HG03060 (cell line): ENCODE measurements around the gene STPG4.
"Not testable (repeated sequence)": the region's sequence is repeated elsewhere in the genome, so short reads cannot be mapped to it uniquely, and the experiment has no call there.

Source experiments
- ATAC-seq: cut with Tn5 transposase; IDR thresholded peaks from one replicate; pipeline ENCODE4 v1.9.1; 2021; ENCODE audit warnings: low read depth, moderate number of reproducible peaks; ENCODE audit not compliant: unreplicated experiment

Gene STPG4

DNA sequence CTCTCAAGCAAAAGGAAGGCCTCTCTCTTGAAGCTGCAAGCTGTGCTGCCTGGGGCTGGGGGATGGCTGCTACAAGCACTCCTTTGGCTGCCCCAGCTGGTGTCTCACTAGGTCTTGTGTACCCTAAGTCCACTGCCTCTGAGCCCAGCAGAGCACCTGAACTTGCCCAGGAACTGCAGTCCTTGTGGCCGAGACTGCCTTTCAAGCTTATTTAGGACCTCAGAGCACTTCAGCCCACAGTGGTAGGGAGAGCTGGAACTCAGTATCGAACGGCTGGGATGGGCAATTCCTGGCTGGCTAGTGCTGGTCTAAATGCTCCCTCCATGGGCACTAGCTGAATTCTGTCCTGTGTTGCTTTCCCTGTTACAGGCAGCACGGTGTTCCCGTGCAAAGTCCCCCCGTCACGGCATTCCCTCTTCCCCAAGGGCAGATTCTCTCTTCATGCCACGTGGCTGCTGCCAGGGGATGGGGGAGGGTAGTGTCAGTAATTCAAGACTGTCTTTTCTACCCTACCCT, 25.9 kb downstream of the STPG4 start:
- ATAC-seq = no peak

DNA sequence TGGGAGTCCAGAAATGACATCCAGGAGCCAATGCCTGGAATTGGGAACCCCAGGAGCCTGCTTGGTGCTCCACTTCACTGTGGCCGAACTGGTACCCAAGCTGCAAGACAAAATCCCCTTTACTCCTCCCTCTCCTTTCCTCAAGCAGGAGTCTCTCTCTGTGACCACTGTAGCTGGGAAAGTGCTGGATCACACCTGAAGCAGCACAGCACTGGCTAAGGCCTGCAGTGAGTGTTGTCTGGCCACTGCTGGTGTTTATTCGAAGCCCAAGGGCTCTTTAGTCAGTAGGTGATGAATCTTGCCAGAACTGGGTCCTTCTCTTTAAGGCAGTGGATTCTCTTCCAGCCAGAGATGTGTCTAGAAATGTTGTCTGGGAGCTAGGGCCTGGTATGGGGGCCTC, 26.4 kb downstream of the STPG4 start:
- no peak for ATAC-seq

GRCh38 chr2:47127862-47128543, 27.1 kb downstream of the STPG4 start:
- no peak for ATAC-seq

GRCh38 chr2:47126783-47127182, 28.3 kb downstream of the STPG4 start:
- no peak for ATAC-seq

GRCh38 chr2:47124740-47125139, 30.4 kb downstream of the STPG4 start:
- ATAC-seq = not testable (repeated sequence)

DNA sequence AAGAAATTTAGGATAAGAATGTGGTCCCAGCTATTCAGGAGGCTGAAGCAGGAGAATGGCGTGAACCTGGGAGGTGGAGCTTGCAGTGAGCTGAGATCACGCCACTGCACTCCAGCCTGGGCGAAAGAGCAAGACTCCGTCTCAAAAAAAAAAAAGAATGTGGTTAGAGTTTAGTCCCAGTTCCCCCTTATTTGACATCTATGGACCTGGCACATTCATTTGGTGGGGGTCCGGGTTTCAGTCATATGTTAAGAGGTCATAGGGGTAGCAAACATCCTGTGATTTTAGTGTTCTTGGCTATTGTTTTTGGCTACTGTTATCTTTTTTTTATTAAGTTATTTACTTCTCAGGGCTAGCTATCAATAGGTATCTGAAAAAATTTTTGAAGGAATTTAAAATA, 34.7 kb downstream of the STPG4 start:
- not testable (repeated sequence) for ATAC-seq

GRCh38 chr2:47119001-47119400, 36.1 kb downstream of the STPG4 start:
- ATAC-seq = no peak

GRCh38 chr2:47118581-47118980, 36.5 kb downstream of the STPG4 start:
- ATAC-seq = no peak

DNA sequence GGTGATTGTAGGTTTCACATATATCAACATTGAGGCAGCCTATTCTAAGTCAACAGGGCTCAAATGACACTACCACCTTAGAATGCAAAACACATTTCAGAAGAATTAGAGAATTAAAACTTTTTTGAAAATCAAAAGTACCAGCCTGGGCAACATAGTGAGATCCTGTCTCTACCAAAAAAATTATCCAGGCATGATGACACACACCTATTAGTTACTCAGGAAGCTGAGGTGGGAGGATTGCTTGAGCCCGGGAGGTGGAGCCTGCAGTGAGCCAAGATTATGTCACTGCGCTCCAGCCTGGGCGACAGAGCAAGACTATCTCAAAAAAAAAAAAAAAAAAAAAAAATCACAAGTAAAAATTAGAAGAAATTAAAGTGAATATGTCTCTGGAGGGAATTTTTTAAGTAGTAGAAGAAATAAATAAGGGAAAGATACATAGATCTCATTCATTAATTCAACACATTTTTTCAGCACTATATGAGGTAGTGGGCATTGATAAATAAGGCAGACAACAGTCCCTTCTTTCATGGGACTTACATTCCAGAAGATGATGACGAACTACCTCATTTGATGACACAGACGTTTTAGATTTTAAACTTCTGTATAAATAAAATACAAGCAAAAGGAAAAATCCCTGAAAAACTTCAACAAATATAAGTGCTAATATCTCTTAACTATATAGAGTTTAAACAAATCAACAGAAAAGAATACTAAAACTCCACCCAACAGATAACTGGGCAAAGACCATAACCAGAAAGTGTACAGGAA, 42.3 kb downstream of the STPG4 start:
- no peak for ATAC-seq

- no peak for ATAC-seq
These were observed 45.4 kb downstream of the STPG4 start for GRCh38 chr2:47109680-47110079.

DNA sequence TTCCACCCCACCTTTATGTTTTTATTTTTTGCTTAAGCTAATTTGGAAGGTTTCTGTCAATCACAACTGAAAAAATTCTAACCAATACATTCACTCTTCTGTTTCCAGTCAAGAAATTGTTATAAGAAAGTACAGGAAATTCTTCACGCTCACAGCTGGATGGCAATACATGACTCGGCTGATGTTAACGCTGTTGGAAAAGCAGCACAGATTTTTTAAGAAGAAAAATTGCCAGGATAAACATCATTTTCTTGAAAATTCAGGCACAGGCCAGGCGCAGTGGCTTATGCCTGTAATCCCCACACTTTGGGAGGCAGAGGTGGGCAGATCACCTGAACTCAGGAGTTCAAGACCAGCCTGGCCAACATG, 46.1 kb downstream of the STPG4 start:
- no peak for ATAC-seq

DNA sequence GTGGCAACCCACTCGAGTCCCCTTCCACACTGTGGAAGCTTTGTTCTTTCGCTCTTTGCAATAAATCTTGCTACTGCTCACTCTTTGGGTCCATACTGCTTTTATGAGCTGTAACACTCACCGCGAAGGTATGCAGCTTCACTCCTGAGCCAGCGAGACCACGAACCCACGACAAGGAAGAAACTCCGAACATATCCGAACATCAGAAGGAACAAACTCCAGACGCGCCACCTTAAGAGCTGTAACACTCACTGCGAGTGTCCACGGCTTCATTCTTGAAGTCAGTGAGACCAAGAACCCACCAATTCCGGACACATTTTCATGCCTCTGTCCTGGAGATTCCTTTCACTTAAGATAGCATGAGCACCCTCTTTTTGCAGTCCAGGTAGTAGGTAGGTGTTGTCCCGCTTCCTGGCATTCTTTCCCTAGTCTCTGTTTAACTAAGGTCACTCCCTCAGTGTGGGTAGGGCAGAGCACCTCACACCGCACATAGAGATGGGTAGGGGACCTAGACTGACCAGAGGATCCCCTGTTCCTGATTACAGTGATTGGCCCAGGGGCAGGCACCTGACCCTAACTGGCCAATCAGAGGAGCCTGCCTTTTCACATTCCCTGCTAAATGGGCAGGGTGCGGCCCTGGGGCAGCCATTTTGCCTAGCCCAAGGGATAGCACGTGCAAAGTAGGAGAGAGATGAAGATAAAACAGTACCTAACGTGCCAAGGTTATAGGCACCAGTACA, 46.7 kb downstream of the STPG4 start:
- not testable (repeated sequence) for ATAC-seq

DNA sequence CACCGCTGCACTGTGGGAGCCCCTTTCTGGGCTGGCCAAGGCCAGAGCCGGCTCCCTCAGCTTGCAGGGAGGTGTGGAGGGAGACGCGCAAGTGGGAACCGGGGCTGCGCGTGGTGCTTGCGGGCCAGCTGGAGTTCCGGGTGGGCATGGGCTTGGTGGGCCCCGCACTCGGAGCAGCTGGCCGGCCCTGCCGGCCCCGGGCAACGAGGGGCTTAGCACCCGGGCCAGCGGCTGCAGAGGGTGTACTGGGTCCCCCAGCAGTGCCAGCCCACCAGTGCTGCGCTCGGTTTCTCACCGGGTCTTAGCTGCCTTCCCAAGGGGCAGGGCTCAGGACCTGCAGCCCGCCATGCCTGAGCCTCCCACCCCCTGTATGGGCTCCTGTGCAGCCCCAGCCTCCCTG, 47.9 kb downstream of the STPG4 start:
- ATAC-seq = not testable (repeated sequence)

GRCh38 chr2:47106231-47106630, 48.9 kb downstream of the STPG4 start:
- not testable (repeated sequence) for ATAC-seq

GRCh38 chr2:47099712-47100111, 55.4 kb downstream of the STPG4 start:
- ATAC-seq = not testable (repeated sequence)

GRCh38 chr2:47098953-47099352, 56.2 kb downstream of the STPG4 start:
- no peak for ATAC-seq

GRCh38 chr2:47097563-47097962, 57.5 kb downstream of the STPG4 start:
- no peak for ATAC-seq

DNA sequence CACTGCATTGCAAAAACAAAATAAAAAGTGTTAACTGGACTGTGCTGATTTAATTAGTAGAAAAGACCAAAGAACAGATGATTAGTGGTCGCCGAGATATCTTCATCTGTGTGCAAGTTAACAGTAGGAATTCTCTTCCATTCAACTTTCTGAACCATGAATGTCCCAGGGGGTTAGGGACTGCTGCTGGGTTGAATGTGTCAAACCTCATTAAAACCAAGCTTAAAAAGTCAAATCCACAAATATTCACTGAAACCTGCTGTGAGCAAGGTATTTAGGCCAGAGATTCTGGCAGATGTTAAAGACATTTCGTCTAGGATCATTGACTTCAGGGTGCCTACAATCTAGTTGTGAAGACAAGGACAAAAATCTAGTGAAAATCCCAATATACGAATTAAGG, 58.7 kb downstream of the STPG4 start:
- no peak for ATAC-seq

DNA sequence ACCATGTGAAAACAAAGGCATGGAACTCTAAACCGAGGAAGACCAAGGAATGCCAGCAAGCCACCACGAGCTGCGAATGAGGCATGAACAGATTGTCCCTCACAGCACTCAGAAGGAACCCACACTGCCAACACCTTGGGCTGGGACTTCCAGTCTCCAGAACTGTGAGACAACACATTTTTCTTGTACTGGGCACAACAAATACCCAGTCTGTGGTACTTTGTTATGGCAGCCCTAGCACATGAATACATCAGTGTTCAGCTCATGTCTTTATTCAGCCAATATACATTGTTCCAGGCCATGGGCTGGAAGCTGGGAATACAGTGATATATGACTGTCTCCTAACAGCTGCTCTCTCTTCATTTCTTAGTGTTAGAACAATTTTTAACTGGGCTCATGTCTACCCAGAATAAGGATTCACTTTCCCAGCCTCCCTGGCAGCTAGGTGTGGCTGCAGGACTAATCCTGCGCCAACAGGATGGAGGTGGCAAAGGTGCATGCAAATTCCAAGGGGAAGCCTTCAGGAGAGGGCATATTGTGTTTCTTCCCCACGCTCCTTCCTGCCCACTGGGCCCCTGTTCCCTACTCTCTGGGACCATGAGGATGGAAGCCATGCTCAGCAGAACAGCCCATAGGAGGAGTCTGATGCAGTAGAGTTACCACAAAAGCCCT, 59.6 kb downstream of the STPG4 start:
- ATAC-seq = no peak

DNA sequence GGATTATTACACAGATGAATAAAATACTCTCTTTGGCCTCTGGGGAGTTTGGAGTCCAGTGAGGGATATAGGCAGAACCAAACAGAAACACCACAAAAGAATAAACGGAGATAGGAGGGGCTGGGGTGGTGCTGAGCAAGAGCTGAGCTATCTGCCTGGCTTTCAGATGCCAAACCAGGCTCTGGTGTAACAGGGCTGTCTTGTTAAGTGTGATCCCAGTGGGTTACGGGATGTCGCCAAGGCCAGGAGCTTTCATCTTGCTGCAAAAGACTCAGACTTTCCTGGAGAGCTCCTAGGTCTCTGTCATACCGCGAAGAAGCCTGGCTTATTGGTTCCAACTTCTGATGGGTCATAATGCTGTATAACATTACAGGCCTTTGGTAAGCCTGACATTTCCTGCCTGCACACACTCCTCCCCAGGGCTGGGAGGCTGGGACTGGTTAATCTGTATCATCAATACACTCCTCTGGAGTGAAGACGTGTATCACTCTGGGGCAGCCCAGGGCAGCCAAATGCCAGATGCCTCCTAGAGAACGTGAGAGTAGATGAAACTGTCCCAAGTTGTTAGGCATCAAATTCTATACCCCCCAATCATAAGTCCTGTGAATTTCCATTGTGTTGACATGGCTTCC, 60.5 kb downstream of the STPG4 start:
- no peak for ATAC-seq
